ENCODE results near the gene LMTK2.

DNA sequence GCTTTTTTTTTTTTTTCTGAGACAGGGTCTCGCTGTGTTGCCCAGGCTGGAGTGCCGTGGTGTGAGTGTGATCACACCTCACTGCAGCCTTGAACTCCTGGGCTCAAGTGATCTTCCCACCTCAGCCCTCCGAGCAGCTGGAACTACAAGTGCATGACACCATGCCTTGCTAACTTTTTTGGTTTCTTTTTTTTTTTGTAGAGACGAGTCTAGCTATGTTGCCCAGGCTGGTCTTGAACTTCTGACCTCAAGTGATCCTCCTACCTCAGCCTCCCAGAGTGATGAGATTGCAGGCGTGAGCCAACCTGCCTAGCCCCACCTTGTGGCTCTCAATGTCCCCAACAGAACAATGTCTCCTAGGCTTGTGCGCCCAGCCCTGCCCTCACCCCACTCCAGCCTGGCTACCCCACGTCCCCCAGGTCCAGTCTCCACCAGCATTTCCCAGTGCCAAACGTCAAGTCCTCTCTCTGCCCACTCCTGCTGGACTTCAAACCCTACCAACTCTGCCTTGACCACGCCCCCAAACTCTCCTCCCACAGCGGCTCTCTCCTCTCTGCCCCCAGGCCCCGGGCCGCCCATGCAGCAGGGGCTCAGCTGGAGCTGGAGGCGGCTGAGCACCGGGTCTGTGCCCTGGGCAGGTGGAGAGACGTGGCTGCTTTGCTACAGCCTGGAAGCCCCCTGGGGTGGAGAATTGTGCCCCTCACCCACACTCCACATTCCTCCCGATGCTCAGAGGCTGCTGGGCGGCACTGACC lies 123.5 kb downstream of the LMTK2 start:
- TF ChIP-seq, protein P1, sequence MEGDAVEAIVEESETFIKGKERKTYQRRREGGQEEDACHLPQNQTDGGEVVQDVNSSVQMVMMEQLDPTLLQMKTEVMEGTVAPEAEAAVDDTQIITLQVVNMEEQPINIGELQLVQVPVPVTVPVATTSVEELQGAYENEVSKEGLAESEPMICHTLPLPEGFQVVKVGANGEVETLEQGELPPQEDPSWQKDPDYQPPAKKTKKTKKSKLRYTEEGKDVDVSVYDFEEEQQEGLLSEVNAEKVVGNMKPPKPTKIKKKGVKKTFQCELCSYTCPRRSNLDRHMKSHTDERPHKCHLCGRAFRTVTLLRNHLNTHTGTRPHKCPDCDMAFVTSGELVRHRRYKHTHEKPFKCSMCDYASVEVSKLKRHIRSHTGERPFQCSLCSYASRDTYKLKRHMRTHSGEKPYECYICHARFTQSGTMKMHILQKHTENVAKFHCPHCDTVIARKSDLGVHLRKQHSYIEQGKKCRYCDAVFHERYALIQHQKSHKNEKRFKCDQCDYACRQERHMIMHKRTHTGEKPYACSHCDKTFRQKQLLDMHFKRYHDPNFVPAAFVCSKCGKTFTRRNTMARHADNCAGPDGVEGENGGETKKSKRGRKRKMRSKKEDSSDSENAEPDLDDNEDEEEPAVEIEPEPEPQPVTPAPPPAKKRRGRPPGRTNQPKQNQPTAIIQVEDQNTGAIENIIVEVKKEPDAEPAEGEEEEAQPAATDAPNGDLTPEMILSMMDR (IDR thresholded peaks at IDR 0.05; ENCODE audit: insufficient read depth, low read length, poor library complexity, severe bottlenecking): no peak
- no peak for TF ChIP-seq EZH2phosphoT487 (conservative IDR thresholded peaks at IDR 0.05; ENCODE audit: low read length)

Data from SU-DHL-6 (cell line).